ENCODE measurements around the gene MYO18B.

The MYO18B gene

GRCh38 chr22:25882360-25882759, 140.4 kb downstream of the MYO18B start:
- H3K9ac ChIP-seq (ENCODE audit: low read length in 2 of 2) = no peak overlapping the region
- peaks cover 0 to 2% of the 10 kb centered on the region in 2 donors for H3K27me3 ChIP-seq (ENCODE audit: control insufficient read depth in 1 of 2, insufficient read depth in 2 of 2, low read length in 2 of 2)
- H3K4me1 ChIP-seq (ENCODE audit: control insufficient read depth, insufficient read depth, low read length) = no peaks in the 10 kb centered on the region
- H3K36me3 ChIP-seq (ENCODE audit: control insufficient read depth in 2 of 2, insufficient read depth in 2 of 2, low read length in 2 of 2) = no peaks in the 10 kb centered on the region
- no peaks in the 10 kb centered on the region for H3K9me3 ChIP-seq (ENCODE audit: control insufficient read depth in 2 of 2, low read length in 2 of 2)
- no peak overlapping the region for H3K27ac ChIP-seq (ENCODE audit: low read length)
- H3K4me3 ChIP-seq (ENCODE audit: low read length in 2 of 2) = no peak overlapping the region

GRCh38 chr22:25883482-25884033, 141.6 kb downstream of the MYO18B start:
- Histone ChIP-seq H3K36me3 (ENCODE audit: control insufficient read depth in 2 of 2, insufficient read depth in 2 of 2, low read length in 2 of 2) (no peaks in the 10 kb centered on the region), H3K4me3 (ENCODE audit: low read length in 2 of 2) (no peak overlapping the region), H3K4me1 (ENCODE audit: control insufficient read depth, insufficient read depth, low read length) (no peaks in the 10 kb centered on the region), H3K27ac (ENCODE audit: low read length) (no peak overlapping the region), H3K9ac (ENCODE audit: low read length in 2 of 2) (no peak overlapping the region), H3K9me3 (ENCODE audit: control insufficient read depth in 2 of 2, low read length in 2 of 2) (no peaks in the 10 kb centered on the region), H3K27me3 (ENCODE audit: control insufficient read depth in 1 of 2, insufficient read depth in 2 of 2, low read length in 2 of 2) (peaks cover 0 to 2% of the 10 kb centered on the region in 2 donors)

DNA sequence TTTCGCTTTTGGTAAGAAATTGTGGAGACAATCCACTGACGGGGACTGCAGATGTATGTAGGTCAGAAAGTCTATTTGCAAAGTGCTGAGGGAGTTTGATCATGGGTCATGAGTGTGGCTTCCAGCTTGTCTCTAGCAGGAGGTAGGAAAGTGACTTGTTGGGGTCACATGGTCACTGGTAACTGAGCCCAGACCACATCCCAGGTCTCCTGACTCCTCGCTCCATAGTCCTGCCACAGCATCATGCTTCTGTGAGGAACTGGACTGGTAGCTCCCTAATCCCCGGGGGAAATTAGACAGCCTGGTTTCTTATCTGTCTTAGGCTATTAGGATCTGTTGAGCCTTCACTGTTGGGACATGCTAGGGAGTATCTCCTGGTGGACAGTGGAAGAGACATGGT, 142.1 kb downstream of the MYO18B start:
- Histone ChIP-seq H3K4me3 (ENCODE audit: low read length in 2 of 2) (no peak overlapping the region), H3K27me3 (ENCODE audit: control insufficient read depth in 1 of 2, insufficient read depth in 2 of 2, low read length in 2 of 2) (peaks cover 0 to 2% of the 10 kb centered on the region in 2 donors), H3K9ac (ENCODE audit: low read length in 2 of 2) (no peak overlapping the region), H3K27ac (ENCODE audit: low read length) (no peak overlapping the region), H3K4me1 (ENCODE audit: control insufficient read depth, insufficient read depth, low read length) (no peaks in the 10 kb centered on the region), H3K36me3 (ENCODE audit: control insufficient read depth in 2 of 2, insufficient read depth in 2 of 2, low read length in 2 of 2) (no peaks in the 10 kb centered on the region), H3K9me3 (ENCODE audit: control insufficient read depth in 2 of 2, low read length in 2 of 2) (no peaks in the 10 kb centered on the region)

- no peak overlapping the region for H3K27ac ChIP-seq (ENCODE audit: low read length)
- no peaks in the 10 kb centered on the region for H3K4me1 ChIP-seq (ENCODE audit: control insufficient read depth, insufficient read depth, low read length)
- no peak overlapping the region for H3K4me3 ChIP-seq (ENCODE audit: low read length in 2 of 2)
- no peaks in the 10 kb centered on the region for H3K9me3 ChIP-seq (ENCODE audit: control insufficient read depth in 2 of 2, low read length in 2 of 2)
- H3K36me3 ChIP-seq (ENCODE audit: control insufficient read depth in 2 of 2, insufficient read depth in 2 of 2, low read length in 2 of 2) = no peaks in the 10 kb centered on the region
- H3K27me3 ChIP-seq (ENCODE audit: control insufficient read depth in 1 of 2, insufficient read depth in 2 of 2, low read length in 2 of 2) = peaks cover 7 to 11% of the 10 kb centered on the region in 2 donors
- H3K9ac ChIP-seq (ENCODE audit: low read length in 2 of 2) = no peak overlapping the region
Measured at GRCh38 chr22:25888399-25889054, 146.5 kb downstream of the MYO18B start.

DNA sequence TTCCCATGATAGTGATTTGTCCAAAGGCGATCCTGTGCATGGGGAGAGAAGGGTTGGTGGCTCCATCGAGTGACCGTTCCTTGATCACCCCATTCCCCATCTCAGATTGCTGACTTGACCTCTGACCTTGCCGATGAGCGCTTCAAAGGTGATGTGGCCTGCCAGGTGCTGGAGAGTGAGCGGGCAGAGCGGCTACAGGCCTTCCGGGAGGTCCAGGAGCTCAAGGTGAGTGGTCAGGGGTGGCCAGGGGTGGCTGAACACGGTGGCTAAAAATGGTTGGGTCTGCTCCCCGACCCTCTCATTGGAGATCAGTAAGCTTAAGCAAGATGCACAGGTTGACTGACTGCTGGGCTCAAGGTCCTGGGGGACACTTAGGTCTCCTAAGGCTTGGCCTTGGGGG, 148.7 kb downstream of the MYO18B start:
- Histone ChIP-seq H3K27me3 (ENCODE audit: control insufficient read depth in 1 of 2, insufficient read depth in 2 of 2, low read length in 2 of 2) (peaks cover 7 to 11% of the 10 kb centered on the region in 2 donors), H3K4me3 (ENCODE audit: low read length in 2 of 2) (no peak overlapping the region), H3K4me1 (ENCODE audit: control insufficient read depth, insufficient read depth, low read length) (no peaks in the 10 kb centered on the region), H3K9me3 (ENCODE audit: control insufficient read depth in 2 of 2, low read length in 2 of 2) (no peaks in the 10 kb centered on the region), H3K9ac (ENCODE audit: low read length in 2 of 2) (no peak overlapping the region), H3K27ac (ENCODE audit: low read length) (no peak overlapping the region), H3K36me3 (ENCODE audit: control insufficient read depth in 2 of 2, insufficient read depth in 2 of 2, low read length in 2 of 2) (no peaks in the 10 kb centered on the region)

DNA sequence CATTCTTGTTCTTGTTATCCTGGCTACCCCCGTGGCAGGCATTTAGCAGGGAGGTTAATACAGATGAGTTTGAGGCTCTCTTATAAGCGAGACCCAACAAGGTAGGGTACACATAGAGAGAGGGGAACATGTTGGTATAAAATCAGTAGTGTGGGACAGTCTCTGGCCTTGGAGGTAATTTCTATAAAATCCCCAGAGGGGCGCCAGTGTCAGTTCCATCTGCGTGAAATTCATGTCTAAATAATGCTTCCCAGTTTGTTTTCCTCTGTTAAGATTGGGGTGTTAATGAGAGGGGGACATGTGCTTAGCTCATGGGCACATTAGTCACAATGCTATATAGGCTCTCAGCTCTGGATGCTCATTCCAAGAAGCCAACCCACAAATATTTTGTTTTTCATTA, 150.7 kb downstream of the MYO18B start:
- H3K4me3 ChIP-seq (ENCODE audit: low read length in 2 of 2) = no peak overlapping the region
- H3K27me3 ChIP-seq (ENCODE audit: control insufficient read depth in 1 of 2, insufficient read depth in 2 of 2, low read length in 2 of 2) = peaks cover 5 to 11% of the 10 kb centered on the region in 2 donors
- H3K4me1 ChIP-seq (ENCODE audit: control insufficient read depth, insufficient read depth, low read length) = no peaks in the 10 kb centered on the region
- no peaks in the 10 kb centered on the region for H3K36me3 ChIP-seq (ENCODE audit: control insufficient read depth in 2 of 2, insufficient read depth in 2 of 2, low read length in 2 of 2)
- no peak overlapping the region for H3K9ac ChIP-seq (ENCODE audit: low read length in 2 of 2)
- H3K9me3 ChIP-seq (ENCODE audit: control insufficient read depth in 2 of 2, low read length in 2 of 2) = peaks cover 0 to 3% of the 10 kb centered on the region in 2 donors
- H3K27ac ChIP-seq (ENCODE audit: low read length) = no peak overlapping the region

- H3K36me3 ChIP-seq (ENCODE audit: control insufficient read depth in 2 of 2, insufficient read depth in 2 of 2, low read length in 2 of 2) = no peaks in the 10 kb centered on the region
- peaks cover 0 to 3% of the 10 kb centered on the region in 2 donors for H3K9me3 ChIP-seq (ENCODE audit: control insufficient read depth in 2 of 2, low read length in 2 of 2)
- H3K4me1 ChIP-seq (ENCODE audit: control insufficient read depth, insufficient read depth, low read length) = no peaks in the 10 kb centered on the region
- H3K4me3 ChIP-seq (ENCODE audit: low read length in 2 of 2) = no peak overlapping the region
- no peak overlapping the region for H3K9ac ChIP-seq (ENCODE audit: low read length in 2 of 2)
- H3K27ac ChIP-seq (ENCODE audit: low read length) = no peak overlapping the region
- peaks cover 5 to 8% of the 10 kb centered on the region in 2 donors for H3K27me3 ChIP-seq (ENCODE audit: control insufficient read depth in 1 of 2, insufficient read depth in 2 of 2, low read length in 2 of 2)
Measured at GRCh38 chr22:25895678-25896077, 153.7 kb downstream of the MYO18B start.

GRCh38 chr22:25896098-25896497, 154.1 kb downstream of the MYO18B start:
- no peak overlapping the region for H3K27ac ChIP-seq (ENCODE audit: low read length)
- H3K4me1 ChIP-seq (ENCODE audit: control insufficient read depth, insufficient read depth, low read length) = no peaks in the 10 kb centered on the region
- no peak overlapping the region for H3K9ac ChIP-seq (ENCODE audit: low read length in 2 of 2)
- H3K27me3 ChIP-seq (ENCODE audit: control insufficient read depth in 1 of 2, insufficient read depth in 2 of 2, low read length in 2 of 2) = peaks cover 4 to 5% of the 10 kb centered on the region in 2 donors
- peaks cover 0 to 3% of the 10 kb centered on the region in 2 donors for H3K9me3 ChIP-seq (ENCODE audit: control insufficient read depth in 2 of 2, low read length in 2 of 2)
- no peaks in the 10 kb centered on the region for H3K36me3 ChIP-seq (ENCODE audit: control insufficient read depth in 2 of 2, insufficient read depth in 2 of 2, low read length in 2 of 2)
- H3K4me3 ChIP-seq (ENCODE audit: low read length in 2 of 2) = no peak overlapping the region

DNA sequence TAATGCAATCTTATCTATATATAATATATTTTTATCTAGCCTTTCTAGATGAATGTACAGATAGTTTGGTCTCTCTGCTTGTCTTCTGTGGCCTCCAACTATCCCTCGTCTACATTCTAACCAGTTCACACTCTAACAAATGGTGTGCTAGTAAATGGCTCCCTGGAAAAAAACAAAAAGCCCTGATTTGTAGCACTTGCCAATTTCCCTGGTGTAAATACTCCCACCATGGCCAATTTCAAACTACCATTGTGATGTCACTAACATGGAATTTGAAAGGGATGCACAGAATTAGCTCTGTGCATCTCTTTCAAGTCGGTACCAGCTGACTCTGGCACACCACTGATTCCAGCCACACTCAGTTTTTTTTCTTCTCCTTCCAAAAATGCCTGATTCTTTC, 154.6 kb downstream of the MYO18B start:
- H3K4me3 ChIP-seq (ENCODE audit: low read length in 2 of 2) = no peak overlapping the region
- H3K36me3 ChIP-seq (ENCODE audit: control insufficient read depth in 2 of 2, insufficient read depth in 2 of 2, low read length in 2 of 2) = no peaks in the 10 kb centered on the region
- peaks cover 4 to 5% of the 10 kb centered on the region in 2 donors for H3K27me3 ChIP-seq (ENCODE audit: control insufficient read depth in 1 of 2, insufficient read depth in 2 of 2, low read length in 2 of 2)
- H3K27ac ChIP-seq (ENCODE audit: low read length) = no peak overlapping the region
- H3K9me3 ChIP-seq (ENCODE audit: control insufficient read depth in 2 of 2, low read length in 2 of 2) = peaks cover 0 to 3% of the 10 kb centered on the region in 2 donors
- no peaks in the 10 kb centered on the region for H3K4me1 ChIP-seq (ENCODE audit: control insufficient read depth, insufficient read depth, low read length)
- H3K9ac ChIP-seq (ENCODE audit: low read length in 2 of 2) = no peak overlapping the region

DNA sequence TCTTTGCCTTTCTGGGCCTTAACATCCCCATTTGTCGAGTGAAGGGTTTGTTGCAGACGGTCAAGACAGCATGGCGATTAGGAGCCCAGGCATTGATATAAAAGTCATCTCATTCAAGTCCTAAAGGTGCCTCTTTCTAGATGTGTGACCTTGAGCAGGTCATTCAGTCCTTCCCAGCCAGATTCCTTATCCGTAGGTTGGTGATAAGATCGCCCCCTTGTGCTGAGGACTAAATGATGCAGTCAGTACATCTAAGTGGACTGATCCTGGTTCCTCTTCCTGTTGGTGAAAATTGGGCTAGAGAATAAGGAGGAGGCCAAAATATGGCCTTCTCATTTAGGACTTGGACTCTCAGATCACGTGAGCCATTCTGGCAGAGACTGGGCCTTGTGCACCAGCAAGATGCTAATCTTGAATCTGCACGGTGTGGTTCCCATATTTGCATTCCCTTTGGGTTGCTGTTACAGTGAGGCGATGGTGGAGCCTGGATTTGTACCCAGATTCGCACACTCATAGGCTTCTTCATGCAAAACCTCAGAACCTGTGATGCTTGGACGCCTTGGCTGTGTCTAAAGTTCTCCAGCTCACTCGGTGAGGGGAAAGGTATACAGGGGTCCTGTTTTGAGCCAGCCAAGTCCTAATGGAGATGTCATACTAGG, 156.8 kb downstream of the MYO18B start:
- Histone ChIP-seq H3K36me3 (ENCODE audit: control insufficient read depth in 2 of 2, insufficient read depth in 2 of 2, low read length in 2 of 2) (no peaks in the 10 kb centered on the region), H3K4me3 (ENCODE audit: low read length in 2 of 2) (no peak overlapping the region), H3K4me1 (ENCODE audit: control insufficient read depth, insufficient read depth, low read length) (no peaks in the 10 kb centered on the region), H3K9ac (ENCODE audit: low read length in 2 of 2) (no peak overlapping the region), H3K27me3 (ENCODE audit: control insufficient read depth in 1 of 2, insufficient read depth in 2 of 2, low read length in 2 of 2) (peaks cover 4 to 10% of the 10 kb centered on the region in 2 donors), H3K27ac (ENCODE audit: low read length) (no peak overlapping the region), H3K9me3 (ENCODE audit: control insufficient read depth in 2 of 2, low read length in 2 of 2) (peaks cover 0 to 3% of the 10 kb centered on the region in 2 donors)

GRCh38 chr22:25899566-25899965, 157.6 kb downstream of the MYO18B start:
- no peaks in the 10 kb centered on the region for H3K36me3 ChIP-seq (ENCODE audit: control insufficient read depth in 2 of 2, insufficient read depth in 2 of 2, low read length in 2 of 2)
- H3K9ac ChIP-seq (ENCODE audit: low read length in 2 of 2) = no peak overlapping the region
- H3K4me3 ChIP-seq (ENCODE audit: low read length in 2 of 2) = no peak overlapping the region
- no peak overlapping the region for H3K27ac ChIP-seq (ENCODE audit: low read length)
- peaks cover 4 to 14% of the 10 kb centered on the region in 2 donors for H3K27me3 ChIP-seq (ENCODE audit: control insufficient read depth in 1 of 2, insufficient read depth in 2 of 2, low read length in 2 of 2)
- H3K9me3 ChIP-seq (ENCODE audit: control insufficient read depth in 2 of 2, low read length in 2 of 2) = peaks cover 0 to 3% of the 10 kb centered on the region in 2 donors
- H3K4me1 ChIP-seq (ENCODE audit: control insufficient read depth, insufficient read depth, low read length) = no peaks in the 10 kb centered on the region

Measured in stomach smooth muscle (tissue), 2 donors.